H9 (cell line): Measurements from ENCODE around the gene RESP18. TPM values are rescaled to one million over a fixed set of nuclear protein-coding genes. Genes with fewer than 3 reads are reported as not detected.

Source experiments
- DNase-seq: peaks from one replicate; pipeline ENCODE4 v3.0.0-alpha.2; 2017
- H2AFZ ChIP-seq: one replicate; pipeline ENCODE4 v1.6.1; 2013; ENCODE audit warnings: mild to moderate bottlenecking, low read length, control low read depth, moderate library complexity
- H2AK5ac ChIP-seq: 2 replicates; pipeline ENCODE4 v1.6.1; 2013; ENCODE audit warnings: low read length, control low read depth, mixed read lengths; ENCODE audit not compliant: insufficient read length
- H2BK120ac ChIP-seq: one replicate; pipeline ENCODE4 v1.6.1; 2013; ENCODE audit warnings: low read depth, mild to moderate bottlenecking, low read length, control low read depth, inconsistent platforms; ENCODE audit not compliant: poor library complexity, severe bottlenecking
- H2BK12ac ChIP-seq: 2 replicates; pipeline ENCODE4 v1.6.1; 2013; ENCODE audit warnings: low read length, control low read depth, mixed read lengths, low read depth; ENCODE audit not compliant: insufficient read length
- H2BK15ac ChIP-seq: 2 replicates; pipeline ENCODE4 v1.6.1; 2013; ENCODE audit warnings: low read depth, low read length, control low read depth
- H2BK20ac ChIP-seq: one replicate; pipeline ENCODE4 v1.6.1; 2013; ENCODE audit warnings: low read depth, mild to moderate bottlenecking, low read length, control low read depth, inconsistent platforms; ENCODE audit not compliant: poor library complexity, severe bottlenecking
- H2BK5ac ChIP-seq: 2 replicates; pipeline ENCODE4 v1.6.1; 2013; ENCODE audit warnings: low read length, control low read depth, mixed read lengths; ENCODE audit not compliant: insufficient read length
- H3K14ac ChIP-seq: 2 replicates; pipeline ENCODE4 v1.6.1; 2013; ENCODE audit warnings: low read length, control low read depth; ENCODE audit not compliant: insufficient read depth
- H3K18ac ChIP-seq: 2 replicates; pipeline ENCODE4 v1.6.1; 2013; ENCODE audit warnings: low read depth, mild to moderate bottlenecking, mixed read lengths, low read length, control low read depth; ENCODE audit not compliant: insufficient read length
- H3K23ac ChIP-seq: 2 replicates; pipeline ENCODE4 v1.6.1; 2013; ENCODE audit warnings: low read length, control low read depth, mixed read lengths, low read depth; ENCODE audit not compliant: insufficient read length
- H3K23me2 ChIP-seq: 2 replicates; pipeline ENCODE4 v1.6.1; 2013; ENCODE audit warnings: low read depth, mild to moderate bottlenecking, mixed read lengths, low read length, control low read depth; ENCODE audit not compliant: insufficient read length, poor library complexity, severe bottlenecking
- H3K27ac ChIP-seq: 2 replicates; pipeline ENCODE4 v1.5.1; 2013; ENCODE audit warnings: low read length, control low read depth, mixed read lengths, low read depth; ENCODE audit not compliant: insufficient read length
- H3K27me3 ChIP-seq: 2 replicates; pipeline ENCODE4 v1.6.1; 2013; ENCODE audit warnings: low read length, control low read depth, inconsistent platforms; ENCODE audit not compliant: insufficient read depth
- H3K4ac ChIP-seq: 2 replicates; pipeline ENCODE4 v1.6.1; 2013; ENCODE audit warnings: low read depth, mild to moderate bottlenecking, control low read depth, inconsistent platforms, low read length, moderate library complexity
- H3K4me1 ChIP-seq: 2 replicates; pipeline ENCODE4 v1.6.1; 2013; ENCODE audit warnings: low read length, control low read depth, inconsistent platforms; ENCODE audit not compliant: insufficient read depth
- H3K4me2 ChIP-seq: 2 replicates; pipeline ENCODE4 v1.6.1; 2013; ENCODE audit warnings: low read length, control low read depth, mixed read lengths; ENCODE audit not compliant: insufficient read length, insufficient read depth
- H3K56ac ChIP-seq: 2 replicates; pipeline ENCODE4 v1.6.1; 2013; ENCODE audit warnings: low read depth, mild to moderate bottlenecking, mixed read lengths, low read length, control low read depth; ENCODE audit not compliant: insufficient read length
- H3K79me1 ChIP-seq: 2 replicates; pipeline ENCODE4 v1.6.1; 2013; ENCODE audit warnings: low read depth, mild to moderate bottlenecking, moderate library complexity, low read length, control low read depth, inconsistent platforms; ENCODE audit not compliant: insufficient read depth, poor library complexity, severe bottlenecking
- H3K79me2 ChIP-seq: 2 replicates; pipeline ENCODE4 v1.6.1; 2013; ENCODE audit warnings: low read length, control low read depth, inconsistent platforms; ENCODE audit not compliant: insufficient read depth
- H3K9ac ChIP-seq: 2 replicates; pipeline ENCODE4 v1.6.1; 2013; ENCODE audit warnings: low read length, control low read depth, mixed read lengths; ENCODE audit not compliant: insufficient read length; ENCODE audit errors: extremely low read depth
- H3K9me3 ChIP-seq: one replicate; pipeline ENCODE4 v1.6.1; 2013; ENCODE audit warnings: low read depth, low read length, inconsistent platforms; ENCODE audit not compliant: control insufficient read depth
- H3T11ph ChIP-seq: one replicate; pipeline ENCODE4 v1.6.1; 2013; ENCODE audit warnings: mild to moderate bottlenecking, low read length, control low read depth, inconsistent platforms
- H4K20me1 ChIP-seq: one replicate; pipeline ENCODE4 v1.6.1; 2013; ENCODE audit not compliant: control insufficient read depth, insufficient read length, insufficient read depth
- H4K5ac ChIP-seq: 2 replicates; pipeline ENCODE4 v1.6.1; 2013; ENCODE audit warnings: low read depth, mild to moderate bottlenecking, mixed read lengths, low read length, control low read depth; ENCODE audit not compliant: insufficient read length
- H4K8ac ChIP-seq: replicated peaks from 2 replicates; pipeline ENCODE4 v1.6.1; 2013; ENCODE audit warnings: low read length, control low read depth, mixed read lengths, low read depth; ENCODE audit not compliant: insufficient read length
- H4K91ac ChIP-seq: 2 replicates; pipeline ENCODE4 v1.6.1; 2013; ENCODE audit warnings: low read depth, mild to moderate bottlenecking, moderate library complexity, mixed read lengths, low read length, control low read depth; ENCODE audit not compliant: insufficient read length
- H3K27ac Mint-ChIP-seq, 3 experiments: 2 replicates in 2 of 3; 3 replicates in 1 of 3; pipeline ENCODE4 v1.8.0; 2020 to 2021; ENCODE audit warnings: mixed read lengths in 3 of 3, mild to moderate bottlenecking in 1 of 3, moderate library complexity in 1 of 3
- H3K27me3 Mint-ChIP-seq: 2 replicates; pipeline ENCODE4 v1.8.0; 2021; ENCODE audit warnings: low read depth, mild to moderate bottlenecking, moderate library complexity, mixed read lengths
- H3K36me3 Mint-ChIP-seq, 3 experiments: 2 replicates in 2 of 3; 3 replicates in 1 of 3; pipeline ENCODE4 v1.8.0; 2020 to 2021; ENCODE audit warnings: low read depth in 3 of 3, mixed read lengths in 3 of 3; ENCODE audit not compliant: insufficient read depth in 1 of 3
- H3K4me1 Mint-ChIP-seq, 2 experiments: 2 replicates each; pipeline ENCODE4 v1.8.0; 2020; ENCODE audit warnings: mixed read lengths in 2 of 2
- H3K4me3 Mint-ChIP-seq, 2 experiments: 2 replicates in 1 of 2; 3 replicates in 1 of 2; pipeline ENCODE4 v1.8.0; 2020 to 2021; ENCODE audit warnings: mild to moderate bottlenecking in 2 of 2, mixed read lengths in 2 of 2, moderate library complexity in 1 of 2
- H3K9me3 Mint-ChIP-seq, 2 experiments: 2 replicates in 1 of 2; 3 replicates in 1 of 2; pipeline ENCODE4 v1.8.0; 2020; ENCODE audit warnings: mild to moderate bottlenecking in 2 of 2, mixed read lengths in 2 of 2, moderate library complexity in 1 of 2
- CTCF ChIP-seq: fragments of 200-600 bp; sonication (generic); conservative IDR thresholded peaks from 3 replicates; pipeline ENCODE4 v1.8.0; 2021; ENCODE audit warnings: antibody characterized with exemption, mild to moderate bottlenecking
- WGBS: extraction: QIAGEN DNeasy Blood & Tissue Kit; methylation state at CpG from one replicate; pipeline ENCODE4 v1.1.7; 2013; ENCODE audit warnings: missing lambda C conversion rate, low lambda C conversion rate, mixed read lengths; ENCODE audit not compliant: insufficient read length; ENCODE audit errors: extremely low coverage; 5-methylcytosine and 5-hydroxymethylcytosine counted together
- total RNA-seq: library from RNA; stranded (reverse); gene quantifications from 2 replicates; pipeline ENCODE4 v1.2.1, GENCODE V29; 2021

RESP18 gene
- total RNA-seq, 1 experiment from 2014 or later = not detected

- Histone ChIP-seq H3K9ac (no peak overlapping the region), H3K79me2 (no peaks in the 10 kb centered on the region), H3K9me3 (no peaks in the 10 kb centered on the region), H3K4ac (no peak overlapping the region), H3K23ac (no peak overlapping the region), H2BK20ac (no peak overlapping the region), H3K4me1 (no peaks in the 10 kb centered on the region), H3K27me3 (peaks cover 22% of the 10 kb centered on the region; the same call in 1 of the 2 replicates), H3K18ac (no peak overlapping the region), H3K23me2 (peaks cover 3% of the 10 kb centered on the region), H3K79me1 (no peaks in the 10 kb centered on the region), H2AFZ (no peak overlapping the region), H3K56ac (no peak overlapping the region), H4K8ac (no peak overlapping the region), H4K91ac (no peak overlapping the region), H4K5ac (no peak overlapping the region), H4K20me1 (no peaks in the 10 kb centered on the region), H3K27ac (no peak overlapping the region), H2BK12ac (no peak overlapping the region), H3T11ph (no peak overlapping the region), H2BK120ac (no peak overlapping the region), H2BK15ac (no peak overlapping the region), H3K14ac (no peak overlapping the region), H2AK5ac (no peak overlapping the region), H3K4me2 (no peak overlapping the region), H2BK5ac (no peak overlapping the region)
- Mint-ChIP-seq H3K27me3 (peaks cover 93% of the 10 kb centered on the region), H3K4me1 (peaks cover 10 to 11% of the 10 kb centered on the region in 2 experiments), H3K4me3 (no peak overlapping the region), H3K9me3 (no peaks in the 10 kb centered on the region; a peak in 1 of 5 replicates), H3K36me3 (peaks cover 0 to 1% (median 0%) of the 10 kb centered on the region in 3 experiments; a peak in 1 of 7 replicates), H3K27ac (no peak overlapping the region)
- TF ChIP-seq CTCF = no peak
- WGBS = no CpG with 5 or more reads among the region's 2 CpGs
- DNase-seq = no peak
Observed at GRCh38 chr2:219327719-219328118, 4.8 kb downstream of the RESP18 start.
